ENCODE data around the gene SEMA4D.

Gene SEMA4D

GRCh38 chr9:89427621-89428221 lies 70.2 kb downstream of the SEMA4D start:
- peak; percentile 86 for DNase-seq

- no peak for DNase-seq
Measured at GRCh38 chr9:89426384-89426961, 71.4 kb downstream of the SEMA4D start.

- DNase-seq = no peak
Measured at GRCh38 chr9:89425921-89426383, 72.0 kb downstream of the SEMA4D start.

GRCh38 chr9:89425024-89425805 lies 72.7 kb downstream of the SEMA4D start:
- DNase-seq = peak in 1 of 2 donors; percentile 48

GRCh38 chr9:89422151-89422975 lies 75.5 kb downstream of the SEMA4D start:
- DNase-seq = peak; percentile 55 to 67

GRCh38 chr9:89421595-89421994 lies 76.3 kb downstream of the SEMA4D start:
- peak; percentile 71 to 75 for DNase-seq

GRCh38 chr9:89420397-89421178 lies 77.3 kb downstream of the SEMA4D start:
- no peak for DNase-seq

GRCh38 chr9:89419978-89420394 lies 77.9 kb downstream of the SEMA4D start:
- DNase-seq = peak; percentile 47 to 58

GRCh38 chr9:89418882-89419640 lies 78.9 kb downstream of the SEMA4D start:
- peak; percentile 71 to 77 for DNase-seq

GRCh38 chr9:89418474-89418845 lies 79.5 kb downstream of the SEMA4D start:
- no peak for DNase-seq

- DNase-seq = peak; percentile 58 to 63
Measured at GRCh38 chr9:89417832-89418473, 80.0 kb downstream of the SEMA4D start.

GRCh38 chr9:89414670-89415324 lies 83.1 kb downstream of the SEMA4D start:
- no peak for DNase-seq

GRCh38 chr9:89413963-89414638 lies 83.8 kb downstream of the SEMA4D start:
- DNase-seq = no peak

- no peak for DNase-seq
Measured at GRCh38 chr9:89412951-89413350, 85.0 kb downstream of the SEMA4D start.

- DNase-seq = no peak
Measured at GRCh38 chr9:89412541-89412940, 85.4 kb downstream of the SEMA4D start.

- no peak for DNase-seq
Measured at GRCh38 chr9:89411759-89412158, 86.2 kb downstream of the SEMA4D start.

GRCh38 chr9:89410641-89411350 lies 87.1 kb downstream of the SEMA4D start:
- DNase-seq = peak; percentile 66 to 67

- no peak for DNase-seq
Measured at GRCh38 chr9:89410022-89410421, 87.9 kb downstream of the SEMA4D start.

- DNase-seq = no peak
Measured at GRCh38 chr9:89409466-89409865, 88.4 kb downstream of the SEMA4D start.

Data from activated CD4-positive, alpha-beta T cell treated with anti-CD3 and anti-CD28 coated beads for 4 hours (primary cell).